A549 (cell line): ENCODE measurements around the gene RHO. TPM values are rescaled to one million over a fixed set of nuclear protein-coding genes. Genes with fewer than 3 reads are reported as not detected.

Source experiments
- ATAC-seq, 2 experiments: fragments of 200-7000 bp in 1 of 2; fragments of >200 bp in 1 of 2; cut with Nextera tagmentation in 1 of 2; cut with Tn5 transposase in 1 of 2; 3 replicates each; pipeline versions ENCODE4 v1.8.0 to v1.9.1; 2018 to 2020; ENCODE audit warnings: mild to moderate bottlenecking in 1 of 2, moderate library complexity in 1 of 2
- CTCF ChIA-PET: fragments of 300-600 bp; sonication (Branson Sonifier 250); formaldehyde crosslinking; extraction: SDS; loops from one replicate; lab custom pipeline; 2021; ENCODE audit warnings: antibody characterized with exemption, inconsistent platforms; lab: Yijun Ruan, JAX
- POLR2A ChIA-PET: fragments of 350-600 bp; formaldehyde crosslinking; extraction: SDS; loops from one replicate; lab custom pipeline; 2021; ENCODE audit warnings: antibody characterized with exemption, inconsistent platforms; lab: Yijun Ruan, JAX
- DNase-seq, 2 experiments: peaks; one replicate each; pipeline versions ENCODE4 v3.0.0 to v3.0.0-alpha.2; 2011 to 2016; ENCODE audit warnings: low read depth in 1 of 2, low spot score in 1 of 2
- FAIRE-seq: peaks from 2 replicates; lab custom pipeline; 2011; peaks lifted over from hg19 to GRCh38; lab: Jason Lieb, UNC
- H3K27ac ChIP-seq, 2 experiments: fragments of >200 bp; sonication (Bioruptor Twin); formaldehyde crosslinking; 3 replicates each; pipeline ENCODE4 v1.5.1; 2016 to 2017
- H3K4me1 ChIP-seq: fragments of >200 bp; sonication (Bioruptor Twin); formaldehyde crosslinking; 3 replicates; pipeline ENCODE4 v1.6.1; 2016
- H3K4me2 ChIP-seq: fragments of >200 bp; sonication (Bioruptor Twin); formaldehyde crosslinking; 3 replicates; pipeline ENCODE4 v1.6.1; 2016
- H3K4me3 ChIP-seq: fragments of >200 bp; sonication (Bioruptor Twin); formaldehyde crosslinking; 3 replicates; pipeline ENCODE4 v1.5.1; 2016
- H3K9me3 ChIP-seq: fragments of >200 bp; sonication (Bioruptor Twin); formaldehyde crosslinking; 3 replicates; pipeline ENCODE4 v1.6.1; 2016
- CBX8 ChIP-seq: fragments of 200-600 bp; sonication (generic); IDR thresholded peaks from 2 replicates; pipeline ENCODE4 v1.6.1; 2016
- ESRRA ChIP-seq: fragments of 150-350 bp; IDR thresholded peaks from 2 replicates; pipeline ENCODE4 v1.6.1; 2014; ENCODE audit warnings: mild to moderate bottlenecking, low read length, borderline replicate concordance
- FOXS1 ChIP-seq: fragments of 250-450 bp; sonication (Bioruptor Pico); IDR thresholded peaks from 2 replicates; pipeline ENCODE4 v1.5.0; 2020; ENCODE audit warnings: mild to moderate bottlenecking, moderate library complexity
- HOXA7 ChIP-seq: fragments of 250-450 bp; sonication (Bioruptor Pico); IDR thresholded peaks from 2 replicates; pipeline ENCODE4 v1.5.0; 2020; ENCODE audit warnings: mild to moderate bottlenecking, moderate library complexity
- MYC ChIP-seq: IDR thresholded peaks from 2 replicates; pipeline ENCODE4 v1.6.1; 2012; ENCODE audit warnings: mild to moderate bottlenecking, inconsistent platforms, low read length, improper control_type of control experiment, borderline replicate concordance
- NR3C1 ChIP-seq: fragments of >200 bp; sonication (Bioruptor Twin); formaldehyde crosslinking; IDR thresholded peaks from 3 replicates; pipeline ENCODE4 v1.6.1; 2017
- PHF8 ChIP-seq: fragments of 200-600 bp; sonication (generic); IDR thresholded peaks from 2 replicates; pipeline ENCODE4 v1.6.1; 2016; ENCODE audit warnings: low read depth, mild to moderate bottlenecking, antibody characterized with exemption, moderate library complexity, borderline replicate concordance
- POLR2A ChIP-seq: IDR thresholded peaks from 2 replicates; pipeline ENCODE4 v1.6.1; 2012; ENCODE audit warnings: mild to moderate bottlenecking, low read length
- RAD21 ChIP-seq, 2 experiments: fragments of >200 bp in 1 of 2; sonication (Bioruptor Twin) in 1 of 2; formaldehyde crosslinking in 1 of 2; IDR thresholded peaks in 1 of 2; conservative IDR thresholded peaks in 1 of 2; 2 replicates in 1 of 2; 3 replicates in 1 of 2; pipeline ENCODE4 v1.6.1; 2012 to 2018; ENCODE audit warnings: inconsistent platforms in 1 of 2
- RARB ChIP-seq: fragments of 250-450 bp; sonication (Bioruptor Pico); IDR thresholded peaks from 2 replicates; pipeline ENCODE4 v1.8.0; 2021; ENCODE audit warnings: mild to moderate bottlenecking, moderate library complexity
- RNF2 ChIP-seq: fragments of 200-600 bp; sonication (generic); IDR thresholded peaks from 2 replicates; pipeline ENCODE4 v1.6.1; 2016; ENCODE audit warnings: low read depth, mild to moderate bottlenecking, antibody characterized with exemption, moderate library complexity, borderline replicate concordance
- SREBF2 ChIP-seq: fragments of 450-650 bp; IDR thresholded peaks from 2 replicates; pipeline ENCODE4 v1.6.1; 2014; ENCODE audit warnings: mild to moderate bottlenecking, moderate library complexity
- ZNF302 ChIP-seq: fragments of 250-450 bp; sonication (Bioruptor Pico); IDR thresholded peaks from 2 replicates; pipeline ENCODE4 v1.9.0; 2021; ENCODE audit warnings: inconsistent platforms, mild to moderate bottlenecking, moderate library complexity
- ZSCAN20 ChIP-seq: fragments of 250-450 bp; sonication (Bioruptor Pico); IDR thresholded peaks from 2 replicates; pipeline ENCODE4 v1.8.0; 2022; ENCODE audit warnings: mild to moderate bottlenecking, moderate library complexity
- WGBS: methylation state at CpG from one replicate; pipeline ENCODE4 v1.1.6; 2017; ENCODE audit errors: missing lambda C conversion rate; 5-methylcytosine and 5-hydroxymethylcytosine counted together
- polyA plus RNA-seq, 4 experiments: library from polyadenylated mRNA; depleted of rRNA in 3 of 4; stranded (reverse); fragments of >200 nt; fragmentation: RNase III in 1 of 4; extraction: RNeasy Plus Mini Kit Qiagen cat#74134 plus additional on column Dnase treatment in 1 of 4; gene quantifications; 2 replicates in 3 of 4; 3 replicates in 1 of 4; pipeline ENCODE4 v1.2.3, GENCODE V29; 2011 to 2017
- TF ChIP-seq, protein P1 (sequence below): fragments of 200-600 bp; sonication (generic); IDR thresholded peaks from 2 replicates; pipeline ENCODE4 v1.6.1; 2016; ENCODE audit warnings: antibody characterized with exemption, mild to moderate bottlenecking, moderate library complexity
- TF ChIP-seq, protein P2 (sequence below): fragments of 250-450 bp; sonication (Bioruptor Pico); IDR thresholded peaks from 2 replicates; pipeline ENCODE4 v1.5.0; 2020; ENCODE audit warnings: low read depth, mild to moderate bottlenecking, moderate library complexity
- TF ChIP-seq, protein P3 (sequence below): fragments of 450-650 bp; IDR thresholded peaks from 2 replicates; pipeline ENCODE4 v1.6.1; 2014; ENCODE audit warnings: antibody characterized with exemption
- TF ChIP-seq, protein P4 (sequence below): fragments of 250-450 bp; sonication (Bioruptor Pico); IDR thresholded peaks from 2 replicates; pipeline ENCODE4 v1.5.0; 2021; ENCODE audit warnings: mild to moderate bottlenecking, moderate library complexity, borderline replicate concordance
- TF ChIP-seq, protein P5 (sequence below): IDR thresholded peaks from 2 replicates; pipeline ENCODE4 v1.6.1; 2012; ENCODE audit warnings: low read depth, borderline replicate concordance
- TF ChIP-seq, protein P6 (sequence below): fragments of >200 bp; sonication (Bioruptor Twin); formaldehyde crosslinking; IDR thresholded peaks from 2 replicates; pipeline ENCODE4 v1.6.1; 2016

The RHO gene
- polyA plus RNA-seq, 2 of the 4 experiments (the other 2 are of a cell fraction): 0.04 TPM; not detected in 1

DNA sequence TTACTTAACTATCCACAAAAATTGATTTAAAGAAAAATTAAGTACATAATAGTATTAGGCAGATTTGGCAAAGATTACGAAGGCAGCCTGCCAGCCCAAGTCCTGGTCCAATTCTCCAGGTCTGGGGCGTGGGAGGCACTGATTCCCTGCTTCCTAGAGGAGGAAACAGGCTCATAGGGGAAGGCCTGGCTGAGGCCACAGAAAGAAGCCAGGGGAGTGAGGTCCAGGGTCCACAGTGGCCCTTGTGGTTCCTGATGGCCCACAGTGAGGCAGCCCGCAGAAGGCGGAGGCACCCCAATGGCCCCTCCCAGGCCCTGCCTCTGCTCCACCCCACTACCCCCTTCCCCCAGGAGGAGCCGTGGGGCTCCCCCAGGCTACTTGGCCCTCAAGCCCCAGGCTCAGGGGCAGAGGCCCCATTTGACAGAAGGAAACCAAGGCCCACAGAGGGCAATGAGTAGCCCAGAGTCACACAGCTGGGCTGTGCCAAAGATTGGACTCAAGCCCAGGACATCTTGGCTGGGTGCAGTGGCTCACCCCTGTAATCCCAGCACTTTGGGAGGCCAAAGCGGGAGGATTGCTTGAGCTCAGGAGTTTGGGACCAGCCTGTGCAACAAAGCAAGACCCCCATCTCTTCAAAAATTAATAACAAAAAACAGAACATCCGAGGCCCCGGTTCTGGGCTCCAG lies 35.6 kb downstream of the RHO start (continued):
- TF ChIP-seq, protein P1, sequence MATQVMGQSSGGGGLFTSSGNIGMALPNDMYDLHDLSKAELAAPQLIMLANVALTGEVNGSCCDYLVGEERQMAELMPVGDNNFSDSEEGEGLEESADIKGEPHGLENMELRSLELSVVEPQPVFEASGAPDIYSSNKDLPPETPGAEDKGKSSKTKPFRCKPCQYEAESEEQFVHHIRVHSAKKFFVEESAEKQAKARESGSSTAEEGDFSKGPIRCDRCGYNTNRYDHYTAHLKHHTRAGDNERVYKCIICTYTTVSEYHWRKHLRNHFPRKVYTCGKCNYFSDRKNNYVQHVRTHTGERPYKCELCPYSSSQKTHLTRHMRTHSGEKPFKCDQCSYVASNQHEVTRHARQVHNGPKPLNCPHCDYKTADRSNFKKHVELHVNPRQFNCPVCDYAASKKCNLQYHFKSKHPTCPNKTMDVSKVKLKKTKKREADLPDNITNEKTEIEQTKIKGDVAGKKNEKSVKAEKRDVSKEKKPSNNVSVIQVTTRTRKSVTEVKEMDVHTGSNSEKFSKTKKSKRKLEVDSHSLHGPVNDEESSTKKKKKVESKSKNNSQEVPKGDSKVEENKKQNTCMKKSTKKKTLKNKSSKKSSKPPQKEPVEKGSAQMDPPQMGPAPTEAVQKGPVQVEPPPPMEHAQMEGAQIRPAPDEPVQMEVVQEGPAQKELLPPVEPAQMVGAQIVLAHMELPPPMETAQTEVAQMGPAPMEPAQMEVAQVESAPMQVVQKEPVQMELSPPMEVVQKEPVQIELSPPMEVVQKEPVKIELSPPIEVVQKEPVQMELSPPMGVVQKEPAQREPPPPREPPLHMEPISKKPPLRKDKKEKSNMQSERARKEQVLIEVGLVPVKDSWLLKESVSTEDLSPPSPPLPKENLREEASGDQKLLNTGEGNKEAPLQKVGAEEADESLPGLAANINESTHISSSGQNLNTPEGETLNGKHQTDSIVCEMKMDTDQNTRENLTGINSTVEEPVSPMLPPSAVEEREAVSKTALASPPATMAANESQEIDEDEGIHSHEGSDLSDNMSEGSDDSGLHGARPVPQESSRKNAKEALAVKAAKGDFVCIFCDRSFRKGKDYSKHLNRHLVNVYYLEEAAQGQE: no peak
- TF ChIP-seq, protein P2, sequence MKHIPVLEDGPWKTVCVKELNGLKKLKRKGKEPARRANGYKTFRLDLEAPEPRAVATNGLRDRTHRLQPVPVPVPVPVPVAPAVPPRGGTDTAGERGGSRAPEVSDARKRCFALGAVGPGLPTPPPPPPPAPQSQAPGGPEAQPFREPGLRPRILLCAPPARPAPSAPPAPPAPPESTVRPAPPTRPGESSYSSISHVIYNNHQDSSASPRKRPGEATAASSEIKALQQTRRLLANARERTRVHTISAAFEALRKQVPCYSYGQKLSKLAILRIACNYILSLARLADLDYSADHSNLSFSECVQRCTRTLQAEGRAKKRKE (CRISPR knock-in tag): no peak
- TF ChIP-seq POLR2A (no peak), ESRRA (no peak), SREBF2 (no peak), ZSCAN20 (no peak), MYC (no peak)
- TF ChIP-seq, all 56 proteins: peak for 0

DNA sequence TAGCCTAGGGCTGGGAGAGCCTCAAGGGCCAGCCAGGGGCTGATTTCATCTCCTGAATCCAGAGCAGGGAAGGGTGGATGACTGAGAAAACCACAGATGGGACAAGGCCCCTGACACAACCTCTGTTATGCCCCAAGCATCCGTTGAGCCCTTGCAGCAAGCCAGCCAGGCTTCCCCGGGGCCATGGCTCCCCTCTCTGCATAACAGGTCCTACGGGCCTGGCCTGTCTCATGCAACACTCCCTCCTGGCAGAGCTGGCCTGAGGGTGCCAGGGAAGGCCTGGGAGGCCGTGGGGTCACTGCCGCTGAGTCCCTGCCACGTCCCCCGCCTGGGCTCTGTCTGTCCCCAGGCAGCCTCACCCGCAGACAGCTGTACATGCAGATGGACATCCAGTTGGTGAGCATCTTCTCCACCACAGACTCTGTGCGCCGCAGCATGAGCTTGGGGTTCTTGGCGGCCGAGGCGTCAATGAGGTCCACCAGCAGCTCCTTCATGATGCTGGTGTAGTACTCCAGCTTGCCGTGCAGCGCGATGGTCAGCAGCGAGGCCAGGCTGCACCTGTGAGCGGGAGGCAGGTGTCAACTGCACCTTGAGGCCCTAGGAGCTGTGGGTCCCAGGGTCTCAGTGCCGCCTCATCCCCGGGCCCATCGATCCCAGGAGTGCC lies 36.7 kb downstream of the RHO start:
- DNase-seq (no peak), FAIRE-seq (no peak), ATAC-seq (no peak)
- WGBS: 94% methylated on average over 9 of the region's 21 CpGs
- H3K4me2 ChIP-seq: no peak overlapping the region
- H3K4me1 ChIP-seq: peaks cover 19% of the 10 kb centered on the region
- no peaks in the 10 kb centered on the region for H3K9me3 ChIP-seq
- ChIA-PET CTCF (interaction anchor here (1.6 to 2.0 kb wide), 3 partner anchors 11 to 75 kb away, joined by 3 to 6 read pairs (median 4); no protein-coding TSS in a partner anchor), POLR2A (no interaction called here)
- TF ChIP-seq POLR2A (no peak), RAD21 (conservative IDR thresholded peaks at IDR 0.05 in 1 of 2, IDR thresholded peaks at IDR 0.05 in 1 of 2) (no peak), ZNF302 (CRISPR knock-in tag) (no peak), RNF2 (no peak), NR3C1 (no peak), RARB (CRISPR knock-in tag) (no peak), CBX8 (no peak), FOXS1 (CRISPR knock-in tag) (no peak), HOXA7 (CRISPR knock-in tag) (no peak), PHF8 (no peak)
- TF ChIP-seq, protein P3, sequence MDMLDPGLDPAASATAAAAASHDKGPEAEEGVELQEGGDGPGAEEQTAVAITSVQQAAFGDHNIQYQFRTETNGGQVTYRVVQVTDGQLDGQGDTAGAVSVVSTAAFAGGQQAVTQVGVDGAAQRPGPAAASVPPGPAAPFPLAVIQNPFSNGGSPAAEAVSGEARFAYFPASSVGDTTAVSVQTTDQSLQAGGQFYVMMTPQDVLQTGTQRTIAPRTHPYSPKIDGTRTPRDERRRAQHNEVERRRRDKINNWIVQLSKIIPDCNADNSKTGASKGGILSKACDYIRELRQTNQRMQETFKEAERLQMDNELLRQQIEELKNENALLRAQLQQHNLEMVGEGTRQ: no peak
- TF ChIP-seq, protein P4, sequence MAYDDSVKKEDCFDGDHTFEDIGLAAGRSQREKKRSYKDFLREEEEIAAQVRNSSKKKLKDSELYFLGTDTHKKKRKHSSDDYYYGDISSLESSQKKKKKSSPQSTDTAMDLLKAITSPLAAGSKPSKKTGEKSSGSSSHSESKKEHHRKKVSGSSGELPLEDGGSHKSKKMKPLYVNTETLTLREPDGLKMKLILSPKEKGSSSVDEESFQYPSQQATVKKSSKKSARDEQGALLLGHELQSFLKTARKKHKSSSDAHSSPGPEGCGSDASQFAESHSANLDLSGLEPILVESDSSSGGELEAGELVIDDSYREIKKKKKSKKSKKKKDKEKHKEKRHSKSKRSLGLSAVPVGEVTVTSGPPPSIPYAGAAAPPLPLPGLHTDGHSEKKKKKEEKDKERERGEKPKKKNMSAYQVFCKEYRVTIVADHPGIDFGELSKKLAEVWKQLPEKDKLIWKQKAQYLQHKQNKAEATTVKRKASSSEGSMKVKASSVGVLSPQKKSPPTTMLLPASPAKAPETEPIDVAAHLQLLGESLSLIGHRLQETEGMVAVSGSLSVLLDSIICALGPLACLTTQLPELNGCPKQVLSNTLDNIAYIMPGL (CRISPR knock-in tag): no peak
- TF ChIP-seq, protein P5, sequence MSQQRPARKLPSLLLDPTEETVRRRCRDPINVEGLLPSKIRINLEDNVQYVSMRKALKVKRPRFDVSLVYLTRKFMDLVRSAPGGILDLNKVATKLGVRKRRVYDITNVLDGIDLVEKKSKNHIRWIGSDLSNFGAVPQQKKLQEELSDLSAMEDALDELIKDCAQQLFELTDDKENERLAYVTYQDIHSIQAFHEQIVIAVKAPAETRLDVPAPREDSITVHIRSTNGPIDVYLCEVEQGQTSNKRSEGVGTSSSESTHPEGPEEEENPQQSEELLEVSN: no peak
- TF ChIP-seq, protein P6, sequence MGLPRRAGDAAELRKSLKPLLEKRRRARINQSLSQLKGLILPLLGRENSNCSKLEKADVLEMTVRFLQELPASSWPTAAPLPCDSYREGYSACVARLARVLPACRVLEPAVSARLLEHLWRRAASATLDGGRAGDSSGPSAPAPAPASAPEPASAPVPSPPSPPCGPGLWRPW: no peak
- no peak overlapping the region for H3K27ac ChIP-seq
- no peak overlapping the region for H3K4me3 ChIP-seq
